Mesenchymal stem cell (in vitro differentiated cells and primary cell): ENCODE data around the gene SUSD5.
A peak's percentile ranks its signal among the peaks of the same experiment; 100 is the strongest.

Source experiments
- DNase-seq: peaks from one replicate; pipeline ENCODE4 v3.0.0-alpha.2; 2013
- H2AFZ ChIP-seq: one replicate; pipeline ENCODE4 v1.6.1; 2013; ENCODE audit warnings: low read depth, mild to moderate bottlenecking, control low read depth, inconsistent platforms, low read length, moderate library complexity
- H2AK5ac ChIP-seq: 2 replicates; pipeline ENCODE4 v1.6.1; 2013; ENCODE audit warnings: low read length, moderate library complexity, mild to moderate bottlenecking, inconsistent platforms; ENCODE audit not compliant: severe bottlenecking
- H2BK120ac ChIP-seq: one replicate; pipeline ENCODE4 v1.6.1; 2013; ENCODE audit warnings: low read depth, mild to moderate bottlenecking, inconsistent platforms, low read length, moderate library complexity
- H2BK12ac ChIP-seq, 2 experiments: one replicate each; pipeline ENCODE4 v1.6.1; 2013; ENCODE audit warnings: inconsistent platforms in 2 of 2, low read length in 2 of 2, mild to moderate bottlenecking in 2 of 2, moderate library complexity in 2 of 2, control low read depth in 1 of 2
- H2BK15ac ChIP-seq: one replicate; pipeline ENCODE4 v1.6.1; 2013; ENCODE audit warnings: mild to moderate bottlenecking, low read depth, inconsistent platforms; ENCODE audit not compliant: poor library complexity, severe bottlenecking
- H2BK5ac ChIP-seq: 2 replicates; pipeline ENCODE4 v1.6.1; 2013; ENCODE audit warnings: low read depth, mild to moderate bottlenecking, low read length, control low read depth, inconsistent platforms; ENCODE audit not compliant: poor library complexity, severe bottlenecking
- H3K14ac ChIP-seq, 2 experiments: one replicate each; pipeline ENCODE4 v1.6.1; 2013; ENCODE audit warnings: inconsistent platforms in 2 of 2, low read length in 2 of 2, control low read depth in 1 of 2, mild to moderate bottlenecking in 1 of 2, moderate library complexity in 1 of 2
- H3K18ac ChIP-seq, 2 experiments: one replicate each; pipeline ENCODE4 v1.6.1; 2013; ENCODE audit warnings: inconsistent platforms in 2 of 2, low read length in 2 of 2, control low read depth in 1 of 2, low read depth in 1 of 2, mild to moderate bottlenecking in 1 of 2
- H3K23ac ChIP-seq, 2 experiments: one replicate each; pipeline ENCODE4 v1.6.1; 2013; ENCODE audit warnings: inconsistent platforms in 2 of 2, low read length in 2 of 2, mild to moderate bottlenecking in 2 of 2, moderate library complexity in 2 of 2, control low read depth in 1 of 2
- H3K27ac ChIP-seq: 2 replicates; pipeline ENCODE4 v1.5.1; 2013; ENCODE audit warnings: mild to moderate bottlenecking, moderate library complexity, low read length, control low read depth, inconsistent platforms; ENCODE audit not compliant: poor library complexity, severe bottlenecking
- H3K27me3 ChIP-seq, 2 experiments: 2 replicates each; pipeline versions ENCODE4 v1.6.1 to v1.7.0; 2013; ENCODE audit warnings: low read length in 2 of 2, mild to moderate bottlenecking in 2 of 2, moderate library complexity in 2 of 2, control low read depth in 1 of 2, inconsistent platforms in 1 of 2; ENCODE audit not compliant: control insufficient read depth in 1 of 2, insufficient read depth in 1 of 2
- H3K36me3 ChIP-seq, 2 experiments: 2 replicates each; pipeline versions ENCODE4 v1.6.1 to v1.7.0; 2013; ENCODE audit warnings: low read length in 2 of 2, control low read depth in 1 of 2, inconsistent platforms in 1 of 2, low read depth in 1 of 2, mild to moderate bottlenecking in 1 of 2; ENCODE audit not compliant: insufficient read depth in 2 of 2, control insufficient read depth in 1 of 2
- H3K4ac ChIP-seq, 2 experiments: one replicate each; pipeline ENCODE4 v1.6.1; 2013; ENCODE audit warnings: inconsistent platforms in 2 of 2, low read length in 2 of 2, mild to moderate bottlenecking in 2 of 2, moderate library complexity in 2 of 2, control low read depth in 1 of 2, low read depth in 1 of 2
- H3K4me1 ChIP-seq: 2 replicates; pipeline ENCODE4 v1.6.1; 2013; ENCODE audit warnings: low read depth, low read length, control low read depth; ENCODE audit not compliant: control insufficient read depth, insufficient read depth
- H3K4me2 ChIP-seq: 2 replicates; pipeline ENCODE4 v1.6.1; 2013; ENCODE audit warnings: low read length, mild to moderate bottlenecking, inconsistent platforms; ENCODE audit not compliant: poor library complexity, severe bottlenecking
- H3K4me3 ChIP-seq, 2 experiments: 2 replicates each; pipeline versions ENCODE4 v1.5.1 to v1.7.0; 2013; ENCODE audit warnings: low read length in 2 of 2, mild to moderate bottlenecking in 2 of 2, control low read depth in 1 of 2, low read depth in 1 of 2; ENCODE audit not compliant: insufficient read depth in 1 of 2
- H3K79me1 ChIP-seq: replicated peaks from 2 replicates; pipeline ENCODE4 v1.6.1; 2013; ENCODE audit warnings: mild to moderate bottlenecking, control low read depth, low read length, inconsistent platforms; ENCODE audit not compliant: poor library complexity, severe bottlenecking
- H3K9ac ChIP-seq: 2 replicates; pipeline ENCODE4 v1.7.0; 2013; ENCODE audit warnings: mild to moderate bottlenecking, low read length, moderate library complexity
- H3K9me3 ChIP-seq: 2 replicates; pipeline ENCODE4 v1.7.0; 2013; ENCODE audit warnings: mild to moderate bottlenecking, low read length; ENCODE audit not compliant: control insufficient read depth
- H4K8ac ChIP-seq: one replicate; pipeline ENCODE4 v1.6.1; 2013; ENCODE audit warnings: inconsistent platforms, mild to moderate bottlenecking, low read length, moderate library complexity
- H4K91ac ChIP-seq: one replicate; pipeline ENCODE4 v1.6.1; 2013; ENCODE audit warnings: mild to moderate bottlenecking, low read length, inconsistent platforms
- WGBS: methylation state at CpG from one replicate; pipeline ENCODE4 v1.1.7; 2013; ENCODE audit warnings: mixed read lengths; 5-methylcytosine and 5-hydroxymethylcytosine counted together

Gene SUSD5

GRCh38 chr3:33229066-33229465 lies 10.5 kb upstream of the SUSD5 start:
- Histone ChIP-seq H3K14ac (no peak overlapping the region), H3K4me1 (no peaks in the 10 kb centered on the region), H2BK15ac (no peak overlapping the region), H3K79me1 (no peaks in the 10 kb centered on the region), H3K23ac (no peak overlapping the region), H3K9me3 (peaks cover 10% of the 10 kb centered on the region), H3K4me2 (no peak overlapping the region), H3K18ac (no peak overlapping the region), H2AK5ac (no peak overlapping the region), H3K9ac (no peak overlapping the region), H2AFZ (no peak overlapping the region), H3K36me3 (no peaks in the 10 kb centered on the region), H2BK12ac (no peak overlapping the region), H2BK120ac (no peak overlapping the region), H3K4me3 (no peak overlapping the region), H4K8ac (no peak overlapping the region), H4K91ac (no peak overlapping the region), H3K27me3 (peaks cover 0 to 26% of the 10 kb centered on the region in 2 experiments), H2BK5ac (no peak overlapping the region), H3K27ac (no peak overlapping the region), H3K4ac (no peak overlapping the region)
- WGBS: 91% methylated on average over 3 of the region's 3 CpGs
- no peak for DNase-seq

GRCh38 chr3:33221241-33221640 lies 2.6 kb upstream of the SUSD5 start:
- H3K4ac ChIP-seq: no peak overlapping the region
- no peak overlapping the region for H4K91ac ChIP-seq
- no peaks in the 10 kb centered on the region for H3K79me1 ChIP-seq
- H3K36me3 ChIP-seq: no peaks in the 10 kb centered on the region
- no peak for DNase-seq
- no peak overlapping the region for H2AK5ac ChIP-seq
- H2BK120ac ChIP-seq: no peak overlapping the region
- 80% methylated on average over 2 of the region's 3 CpGs for WGBS
- no peaks in the 10 kb centered on the region for H3K9me3 ChIP-seq
- no peak overlapping the region for H2BK15ac ChIP-seq
- H3K18ac ChIP-seq: no peak overlapping the region
- peaks cover 0 to 53% of the 10 kb centered on the region in 2 experiments for H3K27me3 ChIP-seq
- H3K23ac ChIP-seq: no peak overlapping the region
- H3K9ac ChIP-seq: no peak overlapping the region
- H2AFZ ChIP-seq: no peak overlapping the region
- H4K8ac ChIP-seq: no peak overlapping the region
- no peak overlapping the region for H2BK12ac ChIP-seq
- no peak overlapping the region for H3K4me3 ChIP-seq
- no peak overlapping the region for H3K14ac ChIP-seq
- no peak overlapping the region for H3K4me2 ChIP-seq
- peaks cover 8% of the 10 kb centered on the region for H3K4me1 ChIP-seq
- H3K27ac ChIP-seq: no peak overlapping the region
- H2BK5ac ChIP-seq: no peak overlapping the region

- H4K8ac ChIP-seq: no peak overlapping the region
- peaks cover 0 to 64% of the 10 kb centered on the region in 2 experiments for H3K27me3 ChIP-seq
- peak overlapping the region; percentile 91 for H3K4me2 ChIP-seq
- H2BK15ac ChIP-seq: peak overlapping the region; percentile 80
- no peaks in the 10 kb centered on the region for H3K9me3 ChIP-seq
- H3K14ac ChIP-seq: no peak overlapping the region
- H3K27ac ChIP-seq: no peak overlapping the region
- H2BK120ac ChIP-seq: no peak overlapping the region
- H3K4me3 ChIP-seq: peak overlapping the region; percentile 68 to 74
- H3K36me3 ChIP-seq: no peaks in the 10 kb centered on the region
- no peak overlapping the region for H2AK5ac ChIP-seq
- no peak overlapping the region for H4K91ac ChIP-seq
- peak overlapping the region; percentile 73 for H2AFZ ChIP-seq
- H2BK5ac ChIP-seq: no peak overlapping the region
- no peak overlapping the region for H3K23ac ChIP-seq
- WGBS: 3% methylated on average over 9 of the region's 15 CpGs
- no peak overlapping the region for H3K4ac ChIP-seq
- H3K9ac ChIP-seq: peak overlapping the region; percentile 38
- peaks cover 3% of the 10 kb centered on the region for H3K79me1 ChIP-seq
- DNase-seq: no peak
- H2BK12ac ChIP-seq: no peak overlapping the region
- H3K4me1 ChIP-seq: peaks cover 8% of the 10 kb centered on the region
- no peak overlapping the region for H3K18ac ChIP-seq
Observed at GRCh38 chr3:33219175-33219487, 521 bp upstream of the SUSD5 start.

- H2BK12ac ChIP-seq: no peak overlapping the region
- H3K18ac ChIP-seq: no peak overlapping the region
- no peak overlapping the region for H2BK120ac ChIP-seq
- H3K27ac ChIP-seq: no peak overlapping the region
- DNase-seq: peak; percentile 23
- H3K79me1 ChIP-seq: peaks cover 3% of the 10 kb centered on the region
- no peak overlapping the region for H3K14ac ChIP-seq
- H3K4me2 ChIP-seq: peak overlapping the region; percentile 91
- H3K27me3 ChIP-seq: peaks cover 0 to 64% of the 10 kb centered on the region in 2 experiments
- no peaks in the 10 kb centered on the region for H3K9me3 ChIP-seq
- WGBS: 3% methylated on average over 19 of the region's 19 CpGs
- H2AK5ac ChIP-seq: no peak overlapping the region
- H3K4me3 ChIP-seq: peak overlapping the region; percentile 68 to 74
- H2BK15ac ChIP-seq: no peak overlapping the region
- no peak overlapping the region for H3K9ac ChIP-seq
- H3K4ac ChIP-seq: no peak overlapping the region
- no peak overlapping the region for H2AFZ ChIP-seq
- no peak overlapping the region for H3K23ac ChIP-seq
- H3K36me3 ChIP-seq: no peaks in the 10 kb centered on the region
- no peak overlapping the region for H4K91ac ChIP-seq
- H4K8ac ChIP-seq: no peak overlapping the region
- H3K4me1 ChIP-seq: peaks cover 8% of the 10 kb centered on the region
- H2BK5ac ChIP-seq: no peak overlapping the region
Observed at GRCh38 chr3:33217866-33218445, 654 bp downstream of the SUSD5 start.
